SU-DHL-6 (cell line): ENCODE data around the gene IL6R.
"Not testable (repeated sequence)": the region's sequence is repeated elsewhere in the genome, so short reads cannot be mapped to it uniquely, and the experiment has no call there.

Experiments used
- H2AFZ ChIP-seq: fragments of 200-600 bp; sonication (generic); 2 replicates; pipeline ENCODE4 v1.6.1; 2014; ENCODE audit warnings: low read depth, mild to moderate bottlenecking, moderate library complexity, mixed read lengths, antibody characterized with exemption, low read length; ENCODE audit not compliant: severe bottlenecking
- H3F3A ChIP-seq: fragments of 200-600 bp; shearing (Covaris generic); 2 replicates; pipeline ENCODE4 v1.6.0; 2016; ENCODE audit warnings: antibody characterized with exemption, mild to moderate bottlenecking; ENCODE audit not compliant: insufficient read depth
- H3K27ac ChIP-seq: fragments of 200-600 bp; sonication (generic); 2 replicates; pipeline ENCODE4 v1.5.1; 2016; ENCODE audit warnings: low read depth, mild to moderate bottlenecking, low read length, moderate library complexity, mixed read lengths
- H3K27me3 ChIP-seq: fragments of 200-600 bp; sonication (generic), shearing (Covaris generic); 2 replicates; pipeline ENCODE4 v1.6.0; 2014; ENCODE audit warnings: mild to moderate bottlenecking, low read length
- H3K36me3 ChIP-seq: fragments of 200-600 bp; sonication (generic); 2 replicates; pipeline ENCODE4 v1.6.1; 2014; ENCODE audit warnings: mild to moderate bottlenecking, low read length, mixed read lengths
- H3K4me2 ChIP-seq: fragments of 300-600, 200-600 bp; shearing (Covaris generic), sonication (generic); 2 replicates; pipeline ENCODE4 v1.6.0; 2014; ENCODE audit warnings: low read length, low read depth, mild to moderate bottlenecking; ENCODE audit not compliant: poor library complexity, severe bottlenecking
- H3K4me3 ChIP-seq: fragments of 200-600 bp; sonication (generic); 2 replicates; pipeline ENCODE4 v1.5.1; 2014; ENCODE audit warnings: antibody characterized with exemption, low read length, mild to moderate bottlenecking, mixed read lengths; ENCODE audit not compliant: insufficient read depth, poor library complexity, severe bottlenecking
- H3K79me2 ChIP-seq: fragments of 200-600 bp; sonication (generic); 2 replicates; pipeline ENCODE4 v1.6.1; 2014; ENCODE audit warnings: mild to moderate bottlenecking, low read length, moderate library complexity; ENCODE audit not compliant: insufficient read depth
- H3K9ac ChIP-seq: fragments of 200-600 bp; sonication (generic); 2 replicates; pipeline ENCODE4 v1.7.0; 2014; ENCODE audit warnings: mild to moderate bottlenecking, low read length
- H3K9me2 ChIP-seq: fragments of 200-600 bp; sonication (generic); replicated peaks from 2 replicates; pipeline ENCODE4 v1.6.1; 2014; ENCODE audit warnings: low read length; ENCODE audit not compliant: insufficient read depth
- H3K9me3 ChIP-seq: fragments of 200-600 bp; sonication (generic); 2 replicates; pipeline ENCODE4 v1.6.1; 2014; ENCODE audit warnings: low read length, mixed read lengths; ENCODE audit not compliant: insufficient read depth
- H4K20me1 ChIP-seq: fragments of 200-600 bp; sonication (generic); 2 replicates; pipeline ENCODE4 v1.6.1; 2014; ENCODE audit warnings: low read depth, mild to moderate bottlenecking, antibody characterized with exemption, low read length, moderate library complexity, mixed read lengths
- CTCF ChIP-seq: fragments of 200-600 bp; sonication (generic); IDR thresholded peaks from one replicate; pipeline ENCODE4 v1.5.1; 2017; ENCODE audit warnings: antibody characterized with exemption, mild to moderate bottlenecking, low read length, moderate library complexity; ENCODE audit not compliant: insufficient read depth, poor library complexity, severe bottlenecking
- EZH2phosphoT487 ChIP-seq: fragments of 200-600 bp; sonication (generic), shearing (Covaris generic); conservative IDR thresholded peaks from 2 replicates; pipeline ENCODE4 v1.6.1; 2018; ENCODE audit warnings: mild to moderate bottlenecking, antibody characterized with exemption, low read length, moderate library complexity, mixed read lengths

IL6R gene

DNA sequence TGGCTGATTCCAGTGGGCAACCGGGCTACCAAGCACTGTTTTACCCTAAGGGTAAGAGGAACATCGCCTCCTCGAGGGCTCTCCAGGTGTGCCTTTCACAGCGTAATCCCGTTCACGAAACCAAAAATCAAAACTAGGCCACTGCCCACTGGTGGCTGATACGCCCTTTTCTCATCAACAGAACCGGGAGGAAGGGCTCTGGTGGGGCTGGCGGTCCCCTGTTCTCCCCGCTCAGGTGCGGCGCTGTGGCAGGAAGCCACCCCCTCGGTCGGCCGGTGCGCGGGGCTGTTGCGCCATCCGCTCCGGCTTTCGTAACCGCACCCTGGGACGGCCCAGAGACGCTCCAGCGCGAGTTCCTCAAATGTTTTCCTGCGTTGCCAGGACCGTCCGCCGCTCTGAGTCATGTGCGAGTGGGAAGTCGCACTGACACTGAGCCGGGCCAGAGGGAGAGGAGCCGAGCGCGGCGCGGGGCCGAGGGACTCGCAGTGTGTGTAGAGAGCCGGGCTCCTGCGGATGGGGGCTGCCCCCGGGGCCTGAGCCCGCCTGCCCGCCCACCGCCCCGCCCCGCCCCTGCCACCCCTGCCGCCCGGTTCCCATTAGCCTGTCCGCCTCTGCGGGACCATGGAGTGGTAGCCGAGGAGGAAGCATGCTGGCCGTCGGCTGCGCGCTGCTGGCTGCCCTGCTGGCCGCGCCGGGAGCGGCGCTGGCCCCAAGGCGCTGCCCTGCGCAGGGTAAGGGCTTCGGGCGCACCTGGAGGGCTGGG lies at the start of gene IL6R:
Gene IL6R, plus strand, starts transcription at position 360 of the 763 bp plus-strand sequence. Its CDS starts 287 bp downstream, at position 647.
- TF ChIP-seq EZH2phosphoT487: no peak
- TF ChIP-seq CTCF: no peak
- Histone ChIP-seq H3K4me2 (peak within 1 kb of the TSS; percentile 35), H2AFZ (no peak within 1 kb of the TSS), H3K27ac (no peak within 1 kb of the TSS), H3K36me3 (no peaks in the 10 kb centered on the region), H4K20me1 (no peaks in the 10 kb centered on the region), H3F3A (no peaks in the 10 kb centered on the region), H3K9me2 (no peaks in the 10 kb centered on the region), H3K79me2 (no peaks in the 10 kb centered on the region), H3K9me3 (no peaks in the 10 kb centered on the region), H3K4me3 (no peak within 1 kb of the TSS), H3K27me3 (no peaks in the 10 kb centered on the region; the same call in 1 of the 2 replicates), H3K9ac (no peak within 1 kb of the TSS)

DNA sequence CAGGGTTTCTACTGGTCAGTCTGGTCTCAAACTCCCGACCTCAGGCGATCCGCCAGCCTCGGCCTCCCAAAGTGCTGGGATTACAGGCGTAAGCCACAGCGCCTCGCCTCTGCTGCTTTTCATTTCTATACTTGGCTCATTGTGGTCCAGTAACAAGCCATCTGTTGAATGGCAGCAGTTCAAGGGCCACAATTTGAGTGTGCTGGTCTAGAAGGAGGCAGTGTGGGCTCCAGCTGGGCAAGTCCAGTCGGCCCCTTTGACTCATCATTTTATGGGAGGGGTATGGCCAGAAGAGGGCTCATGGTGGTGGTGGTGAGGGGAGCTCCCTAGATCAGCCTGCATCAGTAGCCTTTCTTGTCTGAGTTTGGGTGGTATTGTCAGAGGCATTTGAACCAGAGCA lies 46.6 kb upstream of the IL6R start:
- Histone ChIP-seq H3K9me2 (no peaks in the 10 kb centered on the region), H3K27me3 (no peaks in the 10 kb centered on the region), H3K27ac (no peak overlapping the region), H3K9me3 (no peaks in the 10 kb centered on the region), H3K79me2 (no peaks in the 10 kb centered on the region), H4K20me1 (no peaks in the 10 kb centered on the region), H3K4me2 (no peak overlapping the region), H3K9ac (no peak overlapping the region), H3F3A (no peaks in the 10 kb centered on the region), H3K4me3 (no peak overlapping the region), H2AFZ (no peak overlapping the region), H3K36me3 (no peaks in the 10 kb centered on the region)
- TF ChIP-seq EZH2phosphoT487: no peak
- TF ChIP-seq CTCF: no peak

GRCh38 chr1:154360288-154360687 lies 44.9 kb upstream of the IL6R start:
- H3K4me2 ChIP-seq: no peak overlapping the region
- H3K27me3 ChIP-seq: no peaks in the 10 kb centered on the region
- no peaks in the 10 kb centered on the region for H3F3A ChIP-seq
- no peak overlapping the region for H3K9ac ChIP-seq
- no peaks in the 10 kb centered on the region for H4K20me1 ChIP-seq
- no peaks in the 10 kb centered on the region for H3K36me3 ChIP-seq
- no peaks in the 10 kb centered on the region for H3K79me2 ChIP-seq
- H3K27ac ChIP-seq: no peak overlapping the region
- H3K9me3 ChIP-seq: no peaks in the 10 kb centered on the region
- H3K4me3 ChIP-seq: no peak overlapping the region
- no peak for TF ChIP-seq CTCF
- TF ChIP-seq EZH2phosphoT487: no peak
- no peak overlapping the region for H2AFZ ChIP-seq
- no peaks in the 10 kb centered on the region for H3K9me2 ChIP-seq

GRCh38 chr1:154360881-154361280 lies 44.3 kb upstream of the IL6R start:
- not testable (repeated sequence) for H3K27ac ChIP-seq, H4K20me1 ChIP-seq, H3K9me2 ChIP-seq, H3K9ac ChIP-seq, H3K79me2 ChIP-seq, H3K4me2 ChIP-seq, H3K36me3 ChIP-seq, H3K27me3 ChIP-seq, H2AFZ ChIP-seq, H3K4me3 ChIP-seq, H3K9me3 ChIP-seq, H3F3A ChIP-seq
